Activated T-helper 1 cell treated with anti-CD3 and anti-CD28 coated beads, Interleukin-2, amount 50 U/mL, for 16 hours (primary cell): Measurements from ENCODE around the gene UBE2Q2.
"Not testable (repeated sequence)": the region's sequence is repeated elsewhere in the genome, so short reads cannot be mapped to it uniquely, and the experiment has no call there.

ENCODE experiments used
- DNase-seq, 2 donors: peaks; one replicate each; pipeline ENCODE4 v3.0.0-alpha.2; 2020; ENCODE audit warnings: low read depth in 1 of 2, low spot score in 1 of 2

UBE2Q2 gene

GRCh38 chr15:75864213-75865059, 21.2 kb downstream of the UBE2Q2 start:
- no peak for DNase-seq

GRCh38 chr15:75866045-75866444, 22.8 kb downstream of the UBE2Q2 start:
- not testable (repeated sequence) for DNase-seq

- DNase-seq, result no peak
Observed at GRCh38 chr15:75866916-75867315, 23.7 kb downstream of the UBE2Q2 start.

GRCh38 chr15:75867449-75867848, 24.2 kb downstream of the UBE2Q2 start:
- DNase-seq, result no peak

GRCh38 chr15:75868019-75868418, 24.8 kb downstream of the UBE2Q2 start:
- no peak for DNase-seq

- no peak for DNase-seq
Observed at GRCh38 chr15:75869446-75869845, 26.2 kb downstream of the UBE2Q2 start.

GRCh38 chr15:75871589-75871988, 28.3 kb downstream of the UBE2Q2 start:
- not testable (repeated sequence) for DNase-seq

- DNase-seq, result no peak
Observed at GRCh38 chr15:75872403-75872990, 29.2 kb downstream of the UBE2Q2 start.

- DNase-seq, result no peak
Observed at GRCh38 chr15:75884041-75884440, 40.8 kb downstream of the UBE2Q2 start.

GRCh38 chr15:75887178-75887577, 43.9 kb downstream of the UBE2Q2 start:
- DNase-seq, result no peak

- DNase-seq, result no peak
Observed at GRCh38 chr15:75891895-75892294, 48.6 kb downstream of the UBE2Q2 start.

GRCh38 chr15:75895731-75896130, 52.5 kb downstream of the UBE2Q2 start:
- no peak for DNase-seq

- DNase-seq, result no peak
Observed at GRCh38 chr15:75900577-75900976, 57.3 kb downstream of the UBE2Q2 start.

- no peak for DNase-seq
Observed at GRCh38 chr15:75902129-75902557, 58.9 kb downstream of the UBE2Q2 start.

GRCh38 chr15:75903331-75904239, 60.3 kb downstream of the UBE2Q2 start, which contains the start of gene FBXO22:
TSS of gene FBXO22 (plus strand) at chr15:75903878. CDS start at chr15:75903964, 86 bp downstream.
- DNase-seq, result peak; percentile 79 to 86

- DNase-seq, result no peak
Observed at GRCh38 chr15:75905231-75905630, 62.0 kb downstream of the UBE2Q2 start.

- DNase-seq, result not testable (repeated sequence)
Observed at GRCh38 chr15:75910355-75910754, 67.1 kb downstream of the UBE2Q2 start.

- no peak for DNase-seq
Observed at GRCh38 chr15:75916978-75917377, 73.7 kb downstream of the UBE2Q2 start.

GRCh38 chr15:75918135-75918534, 74.9 kb downstream of the UBE2Q2 start:
- no peak for DNase-seq

GRCh38 chr15:75920079-75920478, 76.8 kb downstream of the UBE2Q2 start:
- DNase-seq, result no peak
